ENCODE measurements around the gene UBE2L5.

DNA sequence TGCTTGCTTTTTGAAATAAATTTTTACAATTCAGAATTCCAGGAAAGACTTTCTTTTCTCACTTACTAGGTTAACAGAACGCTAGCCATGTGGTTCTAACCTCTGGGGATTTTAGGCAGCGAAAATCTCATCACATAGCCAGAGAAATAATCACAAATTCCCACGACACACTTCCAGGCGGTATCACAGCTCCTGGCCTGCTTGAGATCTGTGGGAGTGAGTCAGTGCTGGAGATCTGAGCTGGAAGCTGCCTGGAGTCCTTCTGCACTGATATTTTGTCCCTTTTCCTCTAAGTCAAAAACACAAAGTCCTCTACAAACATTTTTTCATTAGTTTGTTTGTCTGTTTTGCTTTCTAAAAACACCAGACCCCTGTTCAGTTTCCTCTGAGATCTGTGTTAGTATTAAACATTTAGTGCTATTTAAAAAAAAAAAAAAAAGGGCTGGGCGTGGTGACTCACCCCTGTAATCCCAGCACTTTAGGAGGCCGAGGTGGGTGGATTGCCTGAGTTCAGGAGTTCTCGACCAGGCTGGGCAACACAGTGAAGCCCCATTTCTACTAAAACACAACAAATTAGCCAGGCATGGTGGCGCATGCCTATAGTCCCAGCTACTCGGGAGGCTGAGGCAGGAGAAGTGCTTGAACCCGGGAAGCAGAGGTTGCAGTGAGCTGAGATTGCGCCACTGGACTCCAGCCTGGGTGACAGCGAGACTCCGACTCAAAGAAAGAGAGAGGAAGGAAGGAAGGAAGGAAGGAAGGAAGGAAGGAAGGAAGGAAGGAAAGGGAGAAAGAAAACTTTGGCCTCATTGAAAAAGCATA, 12.2 kb upstream of the UBE2L5 start:
- TF ChIP-seq CTCF (IDR thresholded peaks at IDR 0.05) (no peak), POLR2A (IDR thresholded peaks at IDR 0.05) (no peak), POLR2AphosphoS5 (IDR thresholded peaks at IDR 0.05) (peak in 1 of 4 donors; percentile 9)
